Neural progenitor cell (in vitro differentiated cells): ENCODE data around the gene CHD5. TPM values are rescaled to one million over a fixed set of nuclear protein-coding genes. Genes with fewer than 3 reads are reported as not detected.

Experiments used
- DNase-seq: peaks from one replicate; pipeline ENCODE4 v3.0.0-alpha.2; 2016; ENCODE audit warnings: low spot score
- H2AFZ ChIP-seq: fragments of 200-600 bp; sonication (generic); replicated peaks from 2 replicates; pipeline ENCODE4 v1.6.1; 2016; ENCODE audit warnings: antibody characterized with exemption
- H3F3A ChIP-seq: fragments of 200-600 bp; sonication (generic); 2 replicates; pipeline ENCODE4 v1.6.1; 2016; ENCODE audit warnings: antibody characterized with exemption, low read depth
- H3K27ac ChIP-seq: fragments of 200-600 bp; sonication (generic); 2 replicates; pipeline ENCODE4 v1.5.1; 2016; ENCODE audit warnings: mild to moderate bottlenecking
- H3K27me3 ChIP-seq: fragments of 200-600 bp; sonication (generic); 2 replicates; pipeline ENCODE4 v1.6.1; 2016; ENCODE audit warnings: mild to moderate bottlenecking, moderate library complexity
- H3K36me3 ChIP-seq: fragments of 200-600 bp; sonication (generic); 2 replicates; pipeline ENCODE4 v1.5.1; 2016
- H3K4me1 ChIP-seq: fragments of 200-600 bp; sonication (generic); 2 replicates; pipeline ENCODE4 v1.6.1; 2016; ENCODE audit warnings: mixed run types
- H3K4me2 ChIP-seq: fragments of 200-600 bp; sonication (generic); 2 replicates; pipeline ENCODE4 v1.6.1; 2016
- H3K4me3 ChIP-seq: fragments of 200-600 bp; sonication (generic); 2 replicates; pipeline ENCODE4 v1.5.1; 2016
- H3K79me2 ChIP-seq: fragments of 200-600 bp; sonication (generic); 2 replicates; pipeline ENCODE4 v1.6.1; 2016; ENCODE audit warnings: low read depth
- H3K9ac ChIP-seq: fragments of 200-600 bp; sonication (generic); 2 replicates; pipeline ENCODE4 v1.6.1; 2016
- H3K9me3 ChIP-seq: fragments of 200-600 bp; sonication (generic); 2 replicates; pipeline ENCODE4 v1.5.1; 2016; ENCODE audit warnings: low read depth
- H4K20me1 ChIP-seq: fragments of 200-600 bp; sonication (generic); 2 replicates; pipeline ENCODE4 v1.6.1; 2016; ENCODE audit warnings: low read depth
- H3K27ac Mint-ChIP-seq: 3 replicates; pipeline ENCODE4 v1.8.0; 2021; ENCODE audit warnings: mixed read lengths
- H3K27me3 Mint-ChIP-seq: 2 replicates; pipeline ENCODE4 v1.8.0; 2022; ENCODE audit warnings: low read depth, mild to moderate bottlenecking, inconsistent platforms, moderate library complexity, mixed read lengths; ENCODE audit not compliant: insufficient read depth
- H3K36me3 Mint-ChIP-seq: 3 replicates; pipeline ENCODE4 v1.8.0; 2021; ENCODE audit warnings: mixed read lengths
- H3K4me1 Mint-ChIP-seq: 3 replicates; pipeline ENCODE4 v1.8.0; 2021; ENCODE audit warnings: mixed read lengths
- H3K4me3 Mint-ChIP-seq: 3 replicates; pipeline ENCODE4 v1.8.0; 2021; ENCODE audit warnings: mild to moderate bottlenecking, moderate library complexity, mixed read lengths
- H3K9me3 Mint-ChIP-seq: 3 replicates; pipeline ENCODE4 v1.8.0; 2020; ENCODE audit warnings: mixed read lengths
- EZH2 ChIP-seq: fragments of 200-600 bp; sonication (generic); IDR thresholded peaks from 2 replicates; pipeline ENCODE4 v1.6.1; 2017; ENCODE audit warnings: antibody characterized with exemption, mild to moderate bottlenecking, moderate library complexity
- EZH2phosphoT487 ChIP-seq: fragments of 200-600 bp; sonication (generic); IDR thresholded peaks from 2 replicates; pipeline ENCODE4 v1.6.1; 2017; ENCODE audit warnings: antibody characterized with exemption
- total RNA-seq: library from RNA; depleted of rRNA; stranded (reverse); fragments of >200 nt; gene quantifications from 2 replicates; pipeline ENCODE4 v1.2.3, GENCODE V29; 2015; ENCODE audit warnings: low replicate concordance
- TF ChIP-seq, protein P1 (sequence below): fragments of 200-600 bp; sonication (generic); IDR thresholded peaks from 2 replicates; pipeline ENCODE4 v1.5.1; 2017; ENCODE audit warnings: antibody characterized with exemption, mild to moderate bottlenecking

The CHD5 gene
- total RNA-seq, 1 donor from 2014 or later, result 0.17 TPM

DNA sequence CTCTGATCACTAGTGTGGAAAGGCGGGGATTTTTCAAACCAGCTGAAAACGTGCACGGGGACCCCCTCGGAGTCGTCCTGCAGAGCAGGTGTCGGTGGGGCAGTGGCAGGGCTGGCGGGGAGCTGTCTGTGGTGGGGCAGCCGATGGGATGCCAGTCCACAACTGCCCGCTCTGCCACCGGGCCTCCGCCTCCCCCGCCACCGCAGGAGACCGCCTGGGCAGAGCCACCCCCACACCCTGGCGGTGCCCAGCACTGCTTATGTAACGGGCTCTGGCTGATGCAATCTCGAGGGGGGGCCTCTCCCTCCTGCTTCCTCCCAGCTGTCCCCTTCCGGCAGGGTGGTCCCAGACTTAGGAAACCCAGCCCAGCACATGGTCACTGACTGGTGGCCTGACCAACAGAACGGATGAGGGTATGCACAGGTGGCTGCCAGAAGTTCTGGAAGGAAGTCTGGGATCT lies 9.3 kb downstream of the CHD5 start:
- DNase-seq, result no peak
- Histone ChIP-seq H4K20me1 (no peaks in the 10 kb centered on the region), H3K27ac (no peak overlapping the region), H3K4me1 (no peaks in the 10 kb centered on the region), H3K27me3 (peaks cover 11% of the 10 kb centered on the region), H3K9me3 (no peaks in the 10 kb centered on the region), H3K36me3 (no peaks in the 10 kb centered on the region), H3K4me2 (no peak overlapping the region), H3K9ac (no peak overlapping the region), H3F3A (no peaks in the 10 kb centered on the region), H2AFZ (no peak overlapping the region), H3K79me2 (no peaks in the 10 kb centered on the region), H3K4me3 (no peak overlapping the region)
- no peak for TF ChIP-seq EZH2phosphoT487
- TF ChIP-seq, protein P1, sequence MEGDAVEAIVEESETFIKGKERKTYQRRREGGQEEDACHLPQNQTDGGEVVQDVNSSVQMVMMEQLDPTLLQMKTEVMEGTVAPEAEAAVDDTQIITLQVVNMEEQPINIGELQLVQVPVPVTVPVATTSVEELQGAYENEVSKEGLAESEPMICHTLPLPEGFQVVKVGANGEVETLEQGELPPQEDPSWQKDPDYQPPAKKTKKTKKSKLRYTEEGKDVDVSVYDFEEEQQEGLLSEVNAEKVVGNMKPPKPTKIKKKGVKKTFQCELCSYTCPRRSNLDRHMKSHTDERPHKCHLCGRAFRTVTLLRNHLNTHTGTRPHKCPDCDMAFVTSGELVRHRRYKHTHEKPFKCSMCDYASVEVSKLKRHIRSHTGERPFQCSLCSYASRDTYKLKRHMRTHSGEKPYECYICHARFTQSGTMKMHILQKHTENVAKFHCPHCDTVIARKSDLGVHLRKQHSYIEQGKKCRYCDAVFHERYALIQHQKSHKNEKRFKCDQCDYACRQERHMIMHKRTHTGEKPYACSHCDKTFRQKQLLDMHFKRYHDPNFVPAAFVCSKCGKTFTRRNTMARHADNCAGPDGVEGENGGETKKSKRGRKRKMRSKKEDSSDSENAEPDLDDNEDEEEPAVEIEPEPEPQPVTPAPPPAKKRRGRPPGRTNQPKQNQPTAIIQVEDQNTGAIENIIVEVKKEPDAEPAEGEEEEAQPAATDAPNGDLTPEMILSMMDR, result no peak
- TF ChIP-seq EZH2, result no peak
- H3K4me1 Mint-ChIP-seq, result no peaks in the 10 kb centered on the region
- H3K4me3 Mint-ChIP-seq, result no peak overlapping the region
- peaks cover 12% of the 10 kb centered on the region for H3K27me3 Mint-ChIP-seq
- no peaks in the 10 kb centered on the region for H3K36me3 Mint-ChIP-seq
- H3K27ac Mint-ChIP-seq, result no peak overlapping the region
- H3K9me3 Mint-ChIP-seq, result no peaks in the 10 kb centered on the region

DNA sequence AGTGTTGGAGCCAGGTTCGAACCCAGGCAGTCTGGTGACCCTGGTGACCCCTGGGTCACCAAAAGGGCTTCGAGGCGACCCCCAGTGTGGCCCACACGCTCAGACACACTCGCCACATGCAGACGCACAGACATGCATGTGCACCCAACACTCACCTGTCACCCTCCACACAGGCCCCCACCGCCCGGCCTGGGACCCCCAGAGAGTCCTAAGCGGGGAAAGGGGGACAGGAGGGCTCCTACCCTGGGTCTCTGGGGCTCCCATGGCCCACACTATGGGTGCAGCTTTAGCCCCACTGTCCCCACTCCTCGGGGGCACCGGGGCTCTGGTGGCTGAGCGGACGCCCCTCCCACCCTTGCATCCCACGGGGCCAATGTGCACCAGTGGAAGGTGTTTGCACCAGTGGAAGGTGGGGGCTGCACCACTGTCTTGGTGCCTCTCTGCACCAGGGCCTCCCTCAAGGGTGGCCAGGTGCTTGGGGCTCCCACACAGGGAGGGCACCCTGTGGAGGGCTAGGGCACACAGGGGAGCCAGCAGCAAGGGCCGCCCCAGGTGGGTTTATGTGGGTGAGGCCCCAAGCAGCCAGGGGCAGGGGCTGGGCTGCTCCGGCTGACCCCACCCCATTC lies 9.9 kb downstream of the CHD5 start:
- no peak overlapping the region for H3K4me2 ChIP-seq
- no peak overlapping the region for H3K9ac ChIP-seq
- peaks cover 5% of the 10 kb centered on the region for H3K27me3 ChIP-seq
- H3K36me3 ChIP-seq, result no peaks in the 10 kb centered on the region
- DNase-seq, result no peak
- no peaks in the 10 kb centered on the region for H3K4me1 ChIP-seq
- peaks cover 12% of the 10 kb centered on the region for H3K27me3 Mint-ChIP-seq
- no peaks in the 10 kb centered on the region for H4K20me1 ChIP-seq
- H3K27ac ChIP-seq, result no peak overlapping the region
- no peaks in the 10 kb centered on the region for H3K79me2 ChIP-seq
- TF ChIP-seq, protein P1, result no peak
- TF ChIP-seq EZH2phosphoT487 (no peak), EZH2 (no peak)
- H3K4me1 Mint-ChIP-seq, result no peaks in the 10 kb centered on the region
- H3K4me3 Mint-ChIP-seq, result no peak overlapping the region
- H3K9me3 ChIP-seq, result no peaks in the 10 kb centered on the region
- H2AFZ ChIP-seq, result no peak overlapping the region
- H3K9me3 Mint-ChIP-seq, result no peaks in the 10 kb centered on the region
- no peaks in the 10 kb centered on the region for H3K36me3 Mint-ChIP-seq
- no peaks in the 10 kb centered on the region for H3F3A ChIP-seq
- H3K27ac Mint-ChIP-seq, result no peak overlapping the region
- H3K4me3 ChIP-seq, result no peak overlapping the region

DNA sequence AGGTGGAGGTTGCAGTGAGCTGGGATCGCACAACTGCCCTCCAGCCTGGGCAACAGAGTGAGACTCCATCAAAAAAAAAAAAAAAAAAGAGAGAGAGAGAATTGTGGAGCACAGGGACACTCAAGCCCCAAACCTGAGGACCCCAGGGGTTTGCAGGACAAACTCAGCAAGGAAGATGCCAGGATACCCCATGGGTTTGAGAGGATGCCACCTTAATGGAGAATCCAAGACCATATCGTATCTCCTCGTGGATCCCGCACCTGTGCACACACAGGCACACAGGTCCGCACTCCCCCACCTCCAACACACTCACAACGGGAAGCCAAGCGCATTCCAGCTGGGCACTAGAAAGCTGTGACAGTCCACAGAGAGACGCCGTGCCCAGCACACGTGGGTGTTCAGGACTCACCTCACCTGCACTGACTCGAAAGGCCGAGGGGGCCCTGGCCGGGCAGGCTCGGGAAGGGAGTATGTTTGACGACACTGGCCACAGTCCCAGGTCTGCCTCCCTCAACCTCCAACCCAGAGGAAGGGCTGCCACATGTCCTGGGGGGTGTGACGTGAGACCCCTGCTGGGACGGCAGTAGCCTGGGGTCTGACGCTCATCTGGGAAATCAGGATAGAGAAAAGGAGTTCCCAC lies 11.1 kb downstream of the CHD5 start:
- Mint-ChIP-seq H3K9me3 (no peaks in the 10 kb centered on the region), H3K36me3 (no peaks in the 10 kb centered on the region), H3K27me3 (peaks cover 15% of the 10 kb centered on the region), H3K4me1 (no peaks in the 10 kb centered on the region), H3K4me3 (no peak overlapping the region), H3K27ac (no peak overlapping the region)
- H3K9me3 ChIP-seq, result no peaks in the 10 kb centered on the region
- no peak for DNase-seq
- no peaks in the 10 kb centered on the region for H3K79me2 ChIP-seq
- H4K20me1 ChIP-seq, result no peaks in the 10 kb centered on the region
- H3K27me3 ChIP-seq, result peaks cover 4% of the 10 kb centered on the region
- no peaks in the 10 kb centered on the region for H3K36me3 ChIP-seq
- H3K4me3 ChIP-seq, result no peak overlapping the region
- H3F3A ChIP-seq, result no peaks in the 10 kb centered on the region
- no peak overlapping the region for H2AFZ ChIP-seq
- H3K9ac ChIP-seq, result no peak overlapping the region
- no peak overlapping the region for H3K27ac ChIP-seq
- TF ChIP-seq EZH2, result no peak
- TF ChIP-seq EZH2phosphoT487, result no peak
- TF ChIP-seq, protein P1, result no peak
- no peaks in the 10 kb centered on the region for H3K4me1 ChIP-seq
- H3K4me2 ChIP-seq, result no peak overlapping the region
